Neural cell (in vitro differentiated cells): ENCODE measurements around the gene IL20RA.

ENCODE experiments used
- CTCF ChIP-seq: fragments of 450-650 bp; IDR thresholded peaks from 2 replicates; pipeline ENCODE4 v1.5.1; 2014; ENCODE audit warnings: antibody characterized with exemption, mild to moderate bottlenecking, moderate library complexity; ENCODE audit not compliant: poor library complexity, severe bottlenecking
- EP300 ChIP-seq: fragments of 450-650 bp; conservative IDR thresholded peaks from 2 replicates; pipeline ENCODE4 v1.6.1; 2014; ENCODE audit warnings: antibody characterized with exemption, mild to moderate bottlenecking, moderate library complexity; ENCODE audit not compliant: poor library complexity, severe bottlenecking
- EZH2 ChIP-seq: fragments of 200-600, 300-800 bp; shearing (Covaris generic), sonication (generic); IDR thresholded peaks from 2 replicates; pipeline ENCODE4 v1.6.1; 2014; ENCODE audit warnings: antibody characterized with exemption, low read length, borderline replicate concordance, mild to moderate bottlenecking; ENCODE audit not compliant: insufficient read depth, poor library complexity, severe bottlenecking
- POLR2AphosphoS5 ChIP-seq: IDR thresholded peaks from 2 replicates; pipeline ENCODE4 v1.6.1; 2012
- RAD21 ChIP-seq: fragments of 450-650 bp; conservative IDR thresholded peaks from 2 replicates; pipeline ENCODE4 v1.6.1; 2014; ENCODE audit warnings: antibody characterized with exemption, mild to moderate bottlenecking, moderate library complexity
- REST ChIP-seq: IDR thresholded peaks from 2 replicates; pipeline ENCODE4 v1.6.1; 2012; ENCODE audit warnings: borderline replicate concordance
- SMC3 ChIP-seq: fragments of 450-650 bp; conservative IDR thresholded peaks from 2 replicates; pipeline ENCODE4 v1.6.1; 2014; ENCODE audit warnings: antibody characterized with exemption, mild to moderate bottlenecking, moderate library complexity; ENCODE audit not compliant: poor library complexity
- TAF1 ChIP-seq: IDR thresholded peaks from 2 replicates; pipeline ENCODE4 v1.6.1; 2012; ENCODE audit warnings: low read depth

GRCh38 chr6:137016356-137016755, 28.4 kb downstream of the IL20RA start:
- TF ChIP-seq REST = no peak
- no peak for TF ChIP-seq CTCF
- no peak for TF ChIP-seq POLR2AphosphoS5
- no peak for TF ChIP-seq EZH2
- TF ChIP-seq EP300 = no peak
- no peak for TF ChIP-seq TAF1
- TF ChIP-seq RAD21 = no peak
- no peak for TF ChIP-seq SMC3
